Left lung (tissue), 14 donors: Measurements from ENCODE around the gene ZNF48. TPM values are rescaled to one million over a fixed set of nuclear protein-coding genes. Genes with fewer than 3 reads are reported as not detected.

Experiments
- ATAC-seq: fragments of 200-7000 bp; cut with Tn5 transposase; one replicate; pipeline ENCODE4 v1.9.1; 2020; ENCODE audit warnings: moderate library complexity
- DNase-seq, 4 donors: peaks; one replicate each; pipeline ENCODE4 v3.0.0-alpha.2; 2013 to 2020
- H3K27ac ChIP-seq, 2 donors: fragments of 200-600 bp; sonication (generic) in 1 of 2; one replicate each; pipeline versions ENCODE4 v1.5.0 to v1.8.0; 2020 to 2021
- H3K27me3 ChIP-seq, 2 donors: fragments of 200-600 bp; sonication (generic) in 1 of 2; one replicate each; pipeline versions ENCODE4 v1.5.0 to v1.8.0; 2020 to 2021
- H3K36me3 ChIP-seq, 2 donors: fragments of 200-600 bp; sonication (generic) in 1 of 2; one replicate each; pipeline versions ENCODE4 v1.5.0 to v1.8.0; 2020 to 2021
- H3K4me1 ChIP-seq, 2 donors: fragments of 200-600 bp; one replicate each; pipeline ENCODE4 v1.8.0; 2021
- H3K4me3 ChIP-seq, 2 donors: fragments of 200-600 bp; sonication (generic) in 1 of 2; one replicate each; pipeline versions ENCODE4 v1.5.0 to v1.8.0; 2020 to 2021; ENCODE audit warnings: mild to moderate bottlenecking in 1 of 2
- H3K9me3 ChIP-seq, 2 donors: fragments of 200-600 bp; sonication (generic) in 1 of 2; one replicate each; pipeline versions ENCODE4 v1.5.0 to v1.8.0; 2020 to 2021
- CTCF ChIP-seq, 2 donors: fragments of 200-600 bp; sonication (generic) in 1 of 2; IDR thresholded peaks; one replicate each; pipeline versions ENCODE4 v1.5.0 to v1.8.0; 2021; ENCODE audit warnings: antibody characterized with exemption in 2 of 2
- intact Hi-C, 2 donors: fragments of 100-400 bp; cut with DNase I; formaldehyde crosslinking; loops; one replicate each; pipeline versions ENCODE4 v1.11.2 to v1.14.2; 2022
- long read RNA-seq, 12 donors: library from polyadenylated mRNA in 2 of 12; unstranded in 2 of 12; transcript quantifications; one replicate each; pipeline ENCODE4 v2.0.0 and lab custom pipeline, GENCODE V29; 2019 to 2026
- polyA plus RNA-seq, 6 donors: library from polyadenylated mRNA; unstranded; fragments of 120-200 nt; gene quantifications; one replicate each; pipeline ENCODE4 v1.2.1, GENCODE V29; 2013; ENCODE audit not compliant: insufficient read length in 6 of 6
- total RNA-seq, 2 donors: library from RNA; stranded (reverse); fragmentation: NEBNext Ultra II Directional; extraction: Animal tissue kit (Norgen Biotek cat#: 25700); gene quantifications; one replicate each; pipeline ENCODE4 v1.2.1, GENCODE V29; 2021
- donor health status: DM: no; HTN: yes; CAD: no.
- donor health status: DM: no; HTN: no; CAD: no.

Gene ZNF48
- total RNA-seq (1 to 10 TPM; 7.0 TPM), polyA plus RNA-seq (10 to 100 TPM in 2 of 6 donors, 1 to 10 TPM in 4; 6.8 to 11.7 (median 9.0) TPM)
- long read RNA-seq, donor 1, partial matches to known transcripts = 6 of 9 reads
- long read RNA-seq, donor 1, other reads (novel, unspliced or antisense) = 0 of 9 reads
- long read RNA-seq, donor 2, partial matches to known transcripts = 0 of 7 reads
- long read RNA-seq, donor 2, other reads (novel, unspliced or antisense) = 0 of 7 reads
- long read RNA-seq, donor 3, transcript ZNF48-203 (3 exons, 912 nt) = major isoform, 5 of 6 reads
- long read RNA-seq, donor 3, partial matches to known transcripts = 0 of 6 reads
- long read RNA-seq, donor 3, other reads (novel, unspliced or antisense) = 0 of 6 reads
- long read RNA-seq, donor 4, partial matches to known transcripts = 0 of 2 reads
- long read RNA-seq, donor 4, other reads (novel, unspliced or antisense) = 2 of 2 reads
- long read RNA-seq, donor 5, partial matches to known transcripts = 0 of 4 reads
- long read RNA-seq, donor 5, other reads (novel, unspliced or antisense) = 0 of 4 reads
- long read RNA-seq, donor 6, transcript ZNF48-203 (3 exons, 912 nt) = major isoform, 5 of 7 reads
- long read RNA-seq, donor 6, partial matches to known transcripts = 0 of 7 reads
- long read RNA-seq, donor 6, other reads (novel, unspliced or antisense) = 0 of 7 reads
- long read RNA-seq, donor 7, partial matches to known transcripts = 0 of 1 reads
- long read RNA-seq, donor 7, other reads (novel, unspliced or antisense) = 0 of 1 reads
- long read RNA-seq, donor 8, partial matches to known transcripts = 0 of 3 reads
- long read RNA-seq, donor 8, other reads (novel, unspliced or antisense) = 0 of 3 reads
- long read RNA-seq, donor 9 = 0 reads
- long read RNA-seq, donor 10 = 0 reads
- long read RNA-seq, donor 11 = 0 reads
- long read RNA-seq, donor 12, partial matches to known transcripts = 0 of 6 reads
- long read RNA-seq, donor 12, other reads (novel, unspliced or antisense) = 0 of 6 reads

GRCh38 chr16:30395155-30395991 lies at the start of gene ZNF48:
ZNF48 (plus strand) TSS chr16:30395420; CDS start chr16:30395795, 375 bp downstream.
- intact Hi-C loops = no loop called here
- no peaks in the 10 kb centered on the region for H3K27me3 ChIP-seq
- DNase-seq (peak; percentile 84 to 94 (median 88)), ATAC-seq (peak; percentile 97)
- TF ChIP-seq CTCF (IDR thresholded peaks at IDR 0.05) = no peak
- no peaks in the 10 kb centered on the region for H3K9me3 ChIP-seq
- peak within 1 kb of the TSS; percentile 75 to 76 for H3K27ac ChIP-seq
- peaks cover 7 to 42% of the 10 kb centered on the region in 2 donors for H3K4me1 ChIP-seq
- H3K4me3 ChIP-seq = peak within 1 kb of the TSS; percentile 74 to 78
- H3K36me3 ChIP-seq = peaks cover 0 to 17% of the 10 kb centered on the region in 2 donors

- Histone ChIP-seq H3K27me3 (no peaks in the 10 kb centered on the region), H3K4me3 (no peak overlapping the region), H3K27ac (no peak overlapping the region), H3K4me1 (peaks cover 0 to 12% of the 10 kb centered on the region in 2 donors), H3K36me3 (peaks cover 0 to 24% of the 10 kb centered on the region in 2 donors), H3K9me3 (no peaks in the 10 kb centered on the region)
- TF ChIP-seq CTCF (IDR thresholded peaks at IDR 0.05) = no peak
- no peak for DNase-seq
- no peak for ATAC-seq
- intact Hi-C loops = no loop called here
These were observed 48.9 kb upstream of the ZNF48 start for GRCh38 chr16:30346286-30346685.

GRCh38 chr16:30348113-30348512 lies 47.1 kb upstream of the ZNF48 start:
- TF ChIP-seq CTCF (IDR thresholded peaks at IDR 0.05) = no peak
- Histone ChIP-seq H3K4me3 (no peak overlapping the region), H3K27me3 (no peaks in the 10 kb centered on the region), H3K4me1 (peaks cover 11 to 31% of the 10 kb centered on the region in 2 donors), H3K36me3 (peaks cover 0 to 43% of the 10 kb centered on the region in 2 donors), H3K9me3 (no peaks in the 10 kb centered on the region), H3K27ac (no peak overlapping the region)
- DNase-seq = no peak
- ATAC-seq = no peak
- intact Hi-C loops = no loop called here

- Histone ChIP-seq H3K4me3 (no peak overlapping the region), H3K4me1 (peaks cover 12 to 39% of the 10 kb centered on the region in 2 donors), H3K36me3 (peaks cover 0 to 51% of the 10 kb centered on the region in 2 donors), H3K27ac (no peak overlapping the region), H3K27me3 (no peaks in the 10 kb centered on the region), H3K9me3 (no peaks in the 10 kb centered on the region)
- DNase-seq (no peak), ATAC-seq (no peak)
- TF ChIP-seq CTCF (IDR thresholded peaks at IDR 0.05) = no peak
- intact Hi-C loops = no loop called here
These were observed 46.3 kb upstream of the ZNF48 start for GRCh38 chr16:30348929-30349328.
